NT2/D1 (cell line): ENCODE measurements around the gene RNFT2.

Experiments used
- DNase-seq: peaks from one replicate; pipeline ENCODE4 v3.0.0-alpha.2; 2011; ENCODE audit warnings: low read depth, low spot score
- H3K27me3 ChIP-seq: 2 replicates; pipeline ENCODE4 v1.6.0; 2011; ENCODE audit warnings: mild to moderate bottlenecking; ENCODE audit not compliant: insufficient read length, insufficient read depth
- H3K36me3 ChIP-seq: 2 replicates; pipeline ENCODE4 v1.6.1; 2011; ENCODE audit warnings: mild to moderate bottlenecking, low read length, mixed read lengths; ENCODE audit not compliant: insufficient read depth, insufficient read length
- H3K4me1 ChIP-seq: 2 replicates; pipeline ENCODE4 v1.5.1; 2011; ENCODE audit not compliant: insufficient read depth, insufficient read length
- H3K4me3 ChIP-seq: 2 replicates; pipeline ENCODE4 v1.5.1; 2011; ENCODE audit warnings: low read depth; ENCODE audit not compliant: insufficient read length
- H3K9ac ChIP-seq: 2 replicates; pipeline ENCODE4 v1.6.0; 2011; ENCODE audit warnings: low read depth; ENCODE audit not compliant: insufficient read length
- H3K9me3 ChIP-seq: 2 replicates; pipeline ENCODE4 v1.5.1; 2011; ENCODE audit warnings: mild to moderate bottlenecking, low read length; ENCODE audit not compliant: insufficient read depth
- SUZ12 ChIP-seq: IDR thresholded peaks from 2 replicates; pipeline ENCODE4 v1.6.1; 2011; ENCODE audit not compliant: insufficient read length, insufficient read depth; ENCODE audit errors: extremely low read depth
- YY1 ChIP-seq: IDR thresholded peaks from 2 replicates; pipeline ENCODE4 v1.6.1; 2011; ENCODE audit not compliant: insufficient read length, insufficient read depth
- ZNF274 ChIP-seq: IDR thresholded peaks from 2 replicates; pipeline ENCODE4 v1.6.1; 2011; ENCODE audit warnings: mild to moderate bottlenecking, low read depth, low read length

RNFT2 gene

GRCh38 chr12:116838365-116838764 is 100.2 kb downstream of the RNFT2 start:
- H3K9ac ChIP-seq = no peak overlapping the region

GRCh38 chr12:116839287-116839830 is 101.2 kb downstream of the RNFT2 start:
- DNase-seq = no peak
- Histone ChIP-seq H3K9me3 (no peaks in the 10 kb centered on the region), H3K4me1 (no peaks in the 10 kb centered on the region), H3K9ac (no peak overlapping the region), H3K27me3 (no peaks in the 10 kb centered on the region), H3K4me3 (no peak overlapping the region), H3K36me3 (no peaks in the 10 kb centered on the region)
- TF ChIP-seq YY1 = no peak
- no peak for TF ChIP-seq ZNF274
- no peak for TF ChIP-seq SUZ12

More at GRCh38 chr12:116838365-116838764, 100.2 kb downstream of the RNFT2 start:
- Histone ChIP-seq H3K36me3 (no peaks in the 10 kb centered on the region), H3K4me3 (no peak overlapping the region), H3K9me3 (no peaks in the 10 kb centered on the region), H3K27me3 (no peaks in the 10 kb centered on the region), H3K4me1 (no peaks in the 10 kb centered on the region)
- no peak for DNase-seq
- TF ChIP-seq ZNF274 (no peak), SUZ12 (no peak), YY1 (no peak)

GRCh38 chr12:116843085-116843484 is 105.0 kb downstream of the RNFT2 start:
- no peaks in the 10 kb centered on the region for H3K27me3 ChIP-seq
- no peak for DNase-seq
- no peak for TF ChIP-seq YY1
- no peak for TF ChIP-seq ZNF274
- TF ChIP-seq SUZ12 = no peak

GRCh38 chr12:116849216-116849615 is 111.1 kb downstream of the RNFT2 start:
- Histone ChIP-seq H3K4me3 (no peak overlapping the region), H3K27me3 (no peaks in the 10 kb centered on the region), H3K36me3 (no peaks in the 10 kb centered on the region), H3K9ac (no peak overlapping the region), H3K9me3 (no peaks in the 10 kb centered on the region), H3K4me1 (no peaks in the 10 kb centered on the region)
- DNase-seq = no peak
- TF ChIP-seq ZNF274 = no peak
- no peak for TF ChIP-seq YY1
- no peak for TF ChIP-seq SUZ12

More at GRCh38 chr12:116843085-116843484, 105.0 kb downstream of the RNFT2 start:
- no peak overlapping the region for H3K9ac ChIP-seq
- no peaks in the 10 kb centered on the region for H3K36me3 ChIP-seq
- H3K4me3 ChIP-seq = no peak overlapping the region
- no peaks in the 10 kb centered on the region for H3K4me1 ChIP-seq
- H3K9me3 ChIP-seq = no peaks in the 10 kb centered on the region

- TF ChIP-seq SUZ12 = no peak
- TF ChIP-seq ZNF274 = no peak
- TF ChIP-seq YY1 = no peak
- Histone ChIP-seq H3K4me3 (no peak overlapping the region), H3K4me1 (no peaks in the 10 kb centered on the region), H3K9me3 (no peaks in the 10 kb centered on the region), H3K27me3 (no peaks in the 10 kb centered on the region), H3K9ac (no peak overlapping the region), H3K36me3 (no peaks in the 10 kb centered on the region)
- DNase-seq = no peak
Observed at GRCh38 chr12:116852303-116852702, 114.2 kb downstream of the RNFT2 start.

GRCh38 chr12:116853507-116853906 is 115.4 kb downstream of the RNFT2 start:
- Histone ChIP-seq H3K4me1 (no peaks in the 10 kb centered on the region), H3K9ac (no peak overlapping the region), H3K27me3 (no peaks in the 10 kb centered on the region), H3K9me3 (no peaks in the 10 kb centered on the region), H3K4me3 (no peak overlapping the region), H3K36me3 (no peaks in the 10 kb centered on the region)
- DNase-seq = no peak
- TF ChIP-seq ZNF274 (no peak), SUZ12 (no peak), YY1 (no peak)

GRCh38 chr12:116855744-116856470 is 117.8 kb downstream of the RNFT2 start:
- no peaks in the 10 kb centered on the region for H3K36me3 ChIP-seq
- DNase-seq = no peak
- H3K27me3 ChIP-seq = no peaks in the 10 kb centered on the region

More at GRCh38 chr12:116855744-116856470, 117.8 kb downstream of the RNFT2 start:
- Histone ChIP-seq H3K4me3 (no peak overlapping the region), H3K4me1 (no peaks in the 10 kb centered on the region), H3K9me3 (no peaks in the 10 kb centered on the region), H3K9ac (no peak overlapping the region)
- no peak for TF ChIP-seq SUZ12
- TF ChIP-seq ZNF274 = no peak
- TF ChIP-seq YY1 = no peak
